SK-N-SH (cell line): ENCODE results near the gene ATP6V1G1. TPM values are rescaled to one million over a fixed set of nuclear protein-coding genes. Genes with fewer than 3 reads are reported as not detected.

Source experiments
- CTCF ChIA-PET: fragments of 300-600, 350-600 bp; formaldehyde crosslinking; extraction: SDS; loops from one replicate; lab custom pipeline; 2021; lab: Yijun Ruan, JAX
- POLR2A ChIA-PET: fragments of 350-600 bp; sonication (Branson Sonifier 250); formaldehyde crosslinking; extraction: SDS; loops from one replicate; lab custom pipeline; 2020; ENCODE audit warnings: antibody characterized with exemption, inconsistent platforms; lab: Yijun Ruan, JAX
- DNase-seq: peaks from one replicate; pipeline ENCODE4 v3.0.0; 2012
- H2AFZ ChIP-seq: fragments of 200-600 bp; sonication (generic); 2 replicates; pipeline ENCODE4 v1.8.1; 2016; ENCODE audit warnings: antibody characterized with exemption, mild to moderate bottlenecking, low read depth
- H3F3A ChIP-seq: fragments of 200-600 bp; sonication (generic); replicated peaks from 2 replicates; pipeline ENCODE3; 2016; ENCODE audit warnings: antibody characterized with exemption, mild to moderate bottlenecking; ENCODE audit not compliant: insufficient read depth
- H3K27ac ChIP-seq, 2 experiments: fragments of 200-500 bp in 1 of 2; fragments of 200-600 bp in 1 of 2; sonication (Bioruptor generic) in 1 of 2; sonication (generic), shearing (Covaris generic) in 1 of 2; 2 replicates each; pipeline versions ENCODE4 v1.5.1 to v1.6.1; 2014 to 2016; ENCODE audit warnings: low read depth in 2 of 2, inconsistent platforms in 1 of 2, low read length in 1 of 2, mild to moderate bottlenecking in 1 of 2, mixed read lengths in 1 of 2
- H3K27me3 ChIP-seq: fragments of 200-600 bp; sonication (generic), shearing (Covaris generic); 2 replicates; pipeline ENCODE4 v1.6.1; 2016; ENCODE audit warnings: mixed run types; ENCODE audit not compliant: insufficient read depth
- H3K36me3 ChIP-seq, 2 experiments: fragments of 200-500 bp in 1 of 2; fragments of 200-600 bp in 1 of 2; sonication (Bioruptor generic) in 1 of 2; sonication (generic) in 1 of 2; replicated peaks in 1 of 2; 2 replicates each; pipeline versions ENCODE3 to v1.5.1; 2014 to 2016; ENCODE audit warnings: low read length in 1 of 2, mild to moderate bottlenecking in 1 of 2; ENCODE audit not compliant: insufficient read depth in 2 of 2, control insufficient read depth in 1 of 2
- H3K4me1 ChIP-seq, 2 experiments: fragments of 200-500 bp in 1 of 2; fragments of 200-600 bp in 1 of 2; sonication (Bioruptor generic) in 1 of 2; sonication (generic), shearing (Covaris generic) in 1 of 2; 2 replicates each; pipeline versions ENCODE4 v1.5.1 to v1.6.1; 2014 to 2016; ENCODE audit warnings: low read depth in 1 of 2, low read length in 1 of 2, mixed run types in 1 of 2; ENCODE audit not compliant: insufficient read depth in 2 of 2, control insufficient read depth in 1 of 2
- H3K4me2 ChIP-seq: fragments of 200-600 bp; sonication (generic), shearing (Covaris generic); 2 replicates; pipeline ENCODE4 v1.6.1; 2017; ENCODE audit warnings: mixed run types
- H3K4me3 ChIP-seq, 2 experiments: fragments of 200-500 bp in 1 of 2; fragments of 200-600 bp in 1 of 2; sonication (Bioruptor generic) in 1 of 2; sonication (generic), shearing (Covaris generic) in 1 of 2; 2 replicates each; pipeline versions ENCODE4 v1.5.1 to v1.8.1; 2014 to 2016; ENCODE audit warnings: low read depth in 2 of 2, inconsistent platforms in 1 of 2, low read length in 1 of 2, mild to moderate bottlenecking in 1 of 2, mixed read lengths in 1 of 2, moderate library complexity in 1 of 2
- H3K79me2 ChIP-seq: fragments of 200-600 bp; sonication (generic); 2 replicates; pipeline ENCODE4 v1.8.1; 2017; ENCODE audit warnings: mild to moderate bottlenecking; ENCODE audit not compliant: insufficient read depth
- H3K9ac ChIP-seq: fragments of 200-600 bp; sonication (generic); 2 replicates; pipeline ENCODE4 v1.6.1; 2017; ENCODE audit warnings: mixed run types
- H3K9me2 ChIP-seq: fragments of 200-600 bp; sonication (generic); 2 replicates; pipeline ENCODE4 v1.6.1; 2017; ENCODE audit warnings: mixed run types
- H3K9me3 ChIP-seq: fragments of 200-600 bp; sonication (generic); 2 replicates; pipeline ENCODE4 v1.6.1; 2017; ENCODE audit warnings: mixed run types, mild to moderate bottlenecking, moderate library complexity
- H4K20me1 ChIP-seq: fragments of 200-600 bp; sonication (generic); 2 replicates; pipeline ENCODE4 v1.6.1; 2017; ENCODE audit warnings: mild to moderate bottlenecking, mixed run types; ENCODE audit not compliant: insufficient read depth
- CHD2 ChIP-seq: fragments of 150-350 bp; IDR thresholded peaks from 2 replicates; pipeline ENCODE4 v1.6.1; 2018; ENCODE audit warnings: low read length; ENCODE audit not compliant: partially characterized antibody
- ELF1 ChIP-seq: IDR thresholded peaks from 2 replicates; pipeline ENCODE4 v1.4.0; 2012
- EZH2phosphoT487 ChIP-seq: fragments of 200-600 bp; sonication (generic); IDR thresholded peaks from 2 replicates; pipeline ENCODE4 v1.6.1; 2017; ENCODE audit warnings: low read depth, mixed run types, mild to moderate bottlenecking, antibody characterized with exemption, moderate library complexity, borderline replicate concordance
- FOSL2 ChIP-seq: IDR thresholded peaks from 2 replicates; pipeline ENCODE4 v1.4.0; 2012; ENCODE audit warnings: low read depth, mild to moderate bottlenecking, moderate library complexity, borderline replicate concordance
- FOXJ3 ChIP-seq: sonication (generic); formaldehyde crosslinking; IDR thresholded peaks from 2 replicates; pipeline ENCODE4 v1.5.1; 2020; ENCODE audit warnings: mild to moderate bottlenecking, missing genetic modification reagents
- GABPA ChIP-seq: IDR thresholded peaks from 2 replicates; pipeline ENCODE4 v1.4.0; 2012; ENCODE audit warnings: low read depth, mild to moderate bottlenecking
- NFIC ChIP-seq: IDR thresholded peaks from 2 replicates; pipeline ENCODE4 v1.4.0; 2012; ENCODE audit warnings: borderline replicate concordance
- RAD21 ChIP-seq: IDR thresholded peaks from 2 replicates; pipeline ENCODE4 v1.6.1; 2012; ENCODE audit warnings: mild to moderate bottlenecking, low read length
- RCOR1 ChIP-seq: fragments of 150-350 bp; IDR thresholded peaks from 2 replicates; pipeline ENCODE4 v1.6.1; 2017; ENCODE audit warnings: antibody characterized with exemption, low read length
- RXRA ChIP-seq: IDR thresholded peaks from 2 replicates; pipeline ENCODE4 v1.4.0; 2012; ENCODE audit warnings: low read depth, mild to moderate bottlenecking, borderline replicate concordance
- TAF1 ChIP-seq: IDR thresholded peaks from 2 replicates; pipeline ENCODE4 v1.6.1; 2012; ENCODE audit warnings: low read depth, mild to moderate bottlenecking, low read length, moderate library complexity, borderline replicate concordance
- TCF12 ChIP-seq: IDR thresholded peaks from 2 replicates; pipeline ENCODE4 v1.4.0; 2012
- TEAD4 ChIP-seq: IDR thresholded peaks from 2 replicates; pipeline ENCODE4 v1.4.0; 2012; ENCODE audit warnings: mild to moderate bottlenecking, borderline replicate concordance; ENCODE audit not compliant: insufficient read depth
- WGBS: methylation state at CpG from one replicate; pipeline ENCODE4 v1.1.6; 2017; ENCODE audit warnings: low lambda C conversion rate; 5-methylcytosine and 5-hydroxymethylcytosine counted together
- polyA plus RNA-seq, 3 experiments: library from polyadenylated mRNA; depleted of rRNA; stranded (reverse); fragments of >200 nt; gene quantifications; 2 replicates each; pipeline ENCODE4 v1.2.3, GENCODE V29; 2012
- TF ChIP-seq, protein P1 (sequence below): IDR thresholded peaks from 2 replicates; pipeline ENCODE4 v1.4.0; 2012; ENCODE audit warnings: low read depth, borderline replicate concordance
- TF ChIP-seq, protein P2 (sequence below): fragments of 200-600 bp; sonication (generic); IDR thresholded peaks from 2 replicates; pipeline ENCODE4 v1.6.1; 2017; ENCODE audit warnings: antibody characterized with exemption, mild to moderate bottlenecking, moderate library complexity
- TF ChIP-seq, protein P3 (sequence below): IDR thresholded peaks from 2 replicates; pipeline ENCODE4 v1.4.0; 2012; ENCODE audit warnings: low read depth
- TF ChIP-seq, protein P4 (sequence below): IDR thresholded peaks from 2 replicates; pipeline ENCODE4 v1.6.1; 2012; ENCODE audit warnings: mild to moderate bottlenecking, low read depth, low read length, moderate library complexity

Gene ATP6V1G1
- polyA plus RNA-seq, 1 of the 3 experiments (the other 2 are of a cell fraction), result 119 TPM

DNA sequence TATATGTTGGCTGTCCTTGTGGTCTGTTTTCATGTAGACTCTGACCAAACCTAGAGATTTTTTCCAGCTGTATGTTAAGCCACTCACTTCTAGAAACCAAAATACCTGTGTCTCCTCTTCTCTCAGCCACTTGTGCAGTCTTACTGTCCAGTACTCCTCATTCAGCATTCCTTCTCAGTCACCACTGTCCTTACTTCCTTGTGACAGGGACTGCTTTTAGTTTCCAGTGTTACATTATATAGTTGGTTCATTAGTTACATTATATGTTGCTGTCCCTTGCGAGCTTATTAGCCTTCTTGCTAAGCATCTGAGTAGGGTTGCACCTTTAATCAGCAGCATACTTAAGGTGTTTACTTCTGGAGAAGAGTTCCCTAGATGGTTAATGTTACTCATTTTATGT is 4.3 kb downstream of the ATP6V1G1 start:
- Histone ChIP-seq H3K27ac (peak overlapping the region in 1 of 2 experiments; percentile 31; a peak in 1 of 4 replicates), H3K36me3 (peaks cover 22 to 42% of the 10 kb centered on the region in 2 experiments), H3K79me2 (peaks cover 85% of the 10 kb centered on the region), H3K9me2 (no peaks in the 10 kb centered on the region), H3K9ac (no peak overlapping the region; the same call in 1 of the 2 replicates), H2AFZ (no peak overlapping the region), H3K4me3 (no peak overlapping the region), H4K20me1 (peaks cover 56% of the 10 kb centered on the region), H3K27me3 (no peaks in the 10 kb centered on the region), H3F3A (peaks cover 9% of the 10 kb centered on the region), H3K9me3 (no peaks in the 10 kb centered on the region), H3K4me1 (peaks cover 9 to 12% of the 10 kb centered on the region in 2 experiments; a peak in 2 of 4 replicates), H3K4me2 (no peak overlapping the region)
- 92% methylated on average over 1 of the region's 1 CpG for WGBS
- ChIA-PET CTCF (interaction anchor here (0.6 to 2.4 kb wide), 2 partner anchors 26 to 62 kb away, joined by 3 to 5 read pairs; no protein-coding TSS in a partner anchor), POLR2A (interaction anchor here (0.7 kb wide), 1 partner anchor 8 kb away, joined by 3 read pairs; no protein-coding TSS in a partner anchor)
- no peak for DNase-seq
- TF ChIP-seq TEAD4 (no peak), RXRA (no peak), EZH2phosphoT487 (no peak), GABPA (no peak), TCF12 (no peak), FOSL2 (no peak), NFIC (no peak), CHD2 (no peak), ELF1 (no peak), FOXJ3 (CRISPR knock-in tag) (no peak), TAF1 (no peak), RAD21 (no peak), RCOR1 (no peak)
- TF ChIP-seq, protein P1, sequence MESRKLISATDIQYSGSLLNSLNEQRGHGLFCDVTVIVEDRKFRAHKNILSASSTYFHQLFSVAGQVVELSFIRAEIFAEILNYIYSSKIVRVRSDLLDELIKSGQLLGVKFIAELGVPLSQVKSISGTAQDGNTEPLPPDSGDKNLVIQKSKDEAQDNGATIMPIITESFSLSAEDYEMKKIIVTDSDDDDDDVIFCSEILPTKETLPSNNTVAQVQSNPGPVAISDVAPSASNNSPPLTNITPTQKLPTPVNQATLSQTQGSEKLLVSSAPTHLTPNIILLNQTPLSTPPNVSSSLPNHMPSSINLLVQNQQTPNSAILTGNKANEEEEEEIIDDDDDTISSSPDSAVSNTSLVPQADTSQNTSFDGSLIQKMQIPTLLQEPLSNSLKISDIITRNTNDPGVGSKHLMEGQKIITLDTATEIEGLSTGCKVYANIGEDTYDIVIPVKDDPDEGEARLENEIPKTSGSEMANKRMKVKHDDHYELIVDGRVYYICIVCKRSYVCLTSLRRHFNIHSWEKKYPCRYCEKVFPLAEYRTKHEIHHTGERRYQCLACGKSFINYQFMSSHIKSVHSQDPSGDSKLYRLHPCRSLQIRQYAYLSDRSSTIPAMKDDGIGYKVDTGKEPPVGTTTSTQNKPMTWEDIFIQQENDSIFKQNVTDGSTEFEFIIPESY, result no peak
- TF ChIP-seq, protein P2, sequence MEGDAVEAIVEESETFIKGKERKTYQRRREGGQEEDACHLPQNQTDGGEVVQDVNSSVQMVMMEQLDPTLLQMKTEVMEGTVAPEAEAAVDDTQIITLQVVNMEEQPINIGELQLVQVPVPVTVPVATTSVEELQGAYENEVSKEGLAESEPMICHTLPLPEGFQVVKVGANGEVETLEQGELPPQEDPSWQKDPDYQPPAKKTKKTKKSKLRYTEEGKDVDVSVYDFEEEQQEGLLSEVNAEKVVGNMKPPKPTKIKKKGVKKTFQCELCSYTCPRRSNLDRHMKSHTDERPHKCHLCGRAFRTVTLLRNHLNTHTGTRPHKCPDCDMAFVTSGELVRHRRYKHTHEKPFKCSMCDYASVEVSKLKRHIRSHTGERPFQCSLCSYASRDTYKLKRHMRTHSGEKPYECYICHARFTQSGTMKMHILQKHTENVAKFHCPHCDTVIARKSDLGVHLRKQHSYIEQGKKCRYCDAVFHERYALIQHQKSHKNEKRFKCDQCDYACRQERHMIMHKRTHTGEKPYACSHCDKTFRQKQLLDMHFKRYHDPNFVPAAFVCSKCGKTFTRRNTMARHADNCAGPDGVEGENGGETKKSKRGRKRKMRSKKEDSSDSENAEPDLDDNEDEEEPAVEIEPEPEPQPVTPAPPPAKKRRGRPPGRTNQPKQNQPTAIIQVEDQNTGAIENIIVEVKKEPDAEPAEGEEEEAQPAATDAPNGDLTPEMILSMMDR, result no peak
- TF ChIP-seq, protein P3, sequence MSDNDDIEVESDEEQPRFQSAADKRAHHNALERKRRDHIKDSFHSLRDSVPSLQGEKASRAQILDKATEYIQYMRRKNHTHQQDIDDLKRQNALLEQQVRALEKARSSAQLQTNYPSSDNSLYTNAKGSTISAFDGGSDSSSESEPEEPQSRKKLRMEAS, result no peak
- TF ChIP-seq, protein P4, sequence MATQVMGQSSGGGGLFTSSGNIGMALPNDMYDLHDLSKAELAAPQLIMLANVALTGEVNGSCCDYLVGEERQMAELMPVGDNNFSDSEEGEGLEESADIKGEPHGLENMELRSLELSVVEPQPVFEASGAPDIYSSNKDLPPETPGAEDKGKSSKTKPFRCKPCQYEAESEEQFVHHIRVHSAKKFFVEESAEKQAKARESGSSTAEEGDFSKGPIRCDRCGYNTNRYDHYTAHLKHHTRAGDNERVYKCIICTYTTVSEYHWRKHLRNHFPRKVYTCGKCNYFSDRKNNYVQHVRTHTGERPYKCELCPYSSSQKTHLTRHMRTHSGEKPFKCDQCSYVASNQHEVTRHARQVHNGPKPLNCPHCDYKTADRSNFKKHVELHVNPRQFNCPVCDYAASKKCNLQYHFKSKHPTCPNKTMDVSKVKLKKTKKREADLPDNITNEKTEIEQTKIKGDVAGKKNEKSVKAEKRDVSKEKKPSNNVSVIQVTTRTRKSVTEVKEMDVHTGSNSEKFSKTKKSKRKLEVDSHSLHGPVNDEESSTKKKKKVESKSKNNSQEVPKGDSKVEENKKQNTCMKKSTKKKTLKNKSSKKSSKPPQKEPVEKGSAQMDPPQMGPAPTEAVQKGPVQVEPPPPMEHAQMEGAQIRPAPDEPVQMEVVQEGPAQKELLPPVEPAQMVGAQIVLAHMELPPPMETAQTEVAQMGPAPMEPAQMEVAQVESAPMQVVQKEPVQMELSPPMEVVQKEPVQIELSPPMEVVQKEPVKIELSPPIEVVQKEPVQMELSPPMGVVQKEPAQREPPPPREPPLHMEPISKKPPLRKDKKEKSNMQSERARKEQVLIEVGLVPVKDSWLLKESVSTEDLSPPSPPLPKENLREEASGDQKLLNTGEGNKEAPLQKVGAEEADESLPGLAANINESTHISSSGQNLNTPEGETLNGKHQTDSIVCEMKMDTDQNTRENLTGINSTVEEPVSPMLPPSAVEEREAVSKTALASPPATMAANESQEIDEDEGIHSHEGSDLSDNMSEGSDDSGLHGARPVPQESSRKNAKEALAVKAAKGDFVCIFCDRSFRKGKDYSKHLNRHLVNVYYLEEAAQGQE, result no peak
